ENCODE results near the gene SPEM2.

SPEM2 gene

GRCh38 chr17:7421186-7421585, 4.2 kb upstream of the SPEM2 start:
- peak overlapping the region; percentile 98 for H3K27ac Mint-ChIP-seq
- no peak for DNase-seq
- H3K36me3 Mint-ChIP-seq (ENCODE audit: low read depth) = peaks cover 7% of the 10 kb centered on the region
- H3K27me3 Mint-ChIP-seq (ENCODE audit: low read depth, poor library complexity) = peaks cover 2% of the 10 kb centered on the region
- H3K4me1 Mint-ChIP-seq = peaks cover 53% of the 10 kb centered on the region
- H3K4me3 Mint-ChIP-seq = no peak overlapping the region
- no peak for TF ChIP-seq CTCF (IDR thresholded peaks at IDR 0.05)
- no peaks in the 10 kb centered on the region for H3K9me3 Mint-ChIP-seq

- Mint-ChIP-seq H3K4me1 (peaks cover 40% of the 10 kb centered on the region), H3K9me3 (no peaks in the 10 kb centered on the region), H3K36me3 (ENCODE audit: low read depth) (no peaks in the 10 kb centered on the region), H3K4me3 (no peak overlapping the region), H3K27me3 (ENCODE audit: low read depth, poor library complexity) (peaks cover 7% of the 10 kb centered on the region), H3K27ac (no peak overlapping the region)
- no peak for TF ChIP-seq CTCF (IDR thresholded peaks at IDR 0.05)
- no peak for DNase-seq
Measured at GRCh38 chr17:7423679-7424078, 1.7 kb upstream of the SPEM2 start.

GRCh38 chr17:7425756-7426155, 340 bp downstream of the SPEM2 start:
- Mint-ChIP-seq H3K9me3 (no peaks in the 10 kb centered on the region), H3K4me3 (no peak overlapping the region), H3K36me3 (ENCODE audit: low read depth) (no peaks in the 10 kb centered on the region), H3K27me3 (ENCODE audit: low read depth, poor library complexity) (peaks cover 7% of the 10 kb centered on the region), H3K27ac (no peak overlapping the region), H3K4me1 (peaks cover 19% of the 10 kb centered on the region)
- TF ChIP-seq CTCF (IDR thresholded peaks at IDR 0.05) = no peak
- DNase-seq = no peak

- Mint-ChIP-seq H3K4me3 (no peak overlapping the region), H3K36me3 (ENCODE audit: low read depth) (no peaks in the 10 kb centered on the region), H3K9me3 (no peaks in the 10 kb centered on the region), H3K4me1 (peaks cover 13% of the 10 kb centered on the region), H3K27me3 (ENCODE audit: low read depth, poor library complexity) (peaks cover 7% of the 10 kb centered on the region), H3K27ac (no peak overlapping the region)
- no peak for TF ChIP-seq CTCF (IDR thresholded peaks at IDR 0.05)
- no peak for DNase-seq
Measured at GRCh38 chr17:7426203-7426863, 917 bp downstream of the SPEM2 start.

- Mint-ChIP-seq H3K4me1 (peaks cover 7% of the 10 kb centered on the region), H3K27me3 (ENCODE audit: low read depth, poor library complexity) (peaks cover 9% of the 10 kb centered on the region), H3K27ac (no peak overlapping the region)
Measured at GRCh38 chr17:7426896-7427489, 1.6 kb downstream of the SPEM2 start.

More at GRCh38 chr17:7426896-7427489, 1.6 kb downstream of the SPEM2 start:
- DNase-seq = no peak
- Mint-ChIP-seq H3K9me3 (no peaks in the 10 kb centered on the region), H3K4me3 (no peak overlapping the region), H3K36me3 (ENCODE audit: low read depth) (no peaks in the 10 kb centered on the region)
- no peak for TF ChIP-seq CTCF (IDR thresholded peaks at IDR 0.05)
